HepG2 (cell line): ENCODE results near the gene CPSF7. TPM values are rescaled to one million over a fixed set of nuclear protein-coding genes. Genes with fewer than 3 reads are reported as not detected.

Source experiments
- ATAC-seq: fragments of 200-7000 bp; cut with Tn5 transposase; 3 replicates; pipeline ENCODE4 v1.9.1; 2020; ENCODE audit warnings: mild to moderate bottlenecking, moderate library complexity
- BruUV-seq: library from RNA; stranded (reverse); fragments of 400-500 nt; replicated peaks from 2 replicates; lab custom pipeline; 2021; lab: Mats Ljungman, UMichigan
- CTCF ChIA-PET: fragments of 300-600 bp; formaldehyde crosslinking; extraction: SDS; loops from one replicate; lab custom pipeline; 2021; ENCODE audit warnings: low total read pairs, inconsistent platforms, low intra/inter-chr PET ratio; lab: Yijun Ruan, JAX
- POLR2A ChIA-PET: fragments of 350-600 bp; sonication (Branson Sonifier 250); formaldehyde crosslinking; loops from one replicate; lab custom pipeline; 2020; ENCODE audit warnings: antibody characterized with exemption, inconsistent platforms; lab: Yijun Ruan, JAX
- DNase-seq: peaks from one replicate; pipeline ENCODE4 v3.0.0-alpha.2; 2015; ENCODE audit warnings: low spot score
- FAIRE-seq: peaks from 3 replicates; lab custom pipeline; 2011; peaks lifted over from hg19 to GRCh38; lab: Jason Lieb, UNC
- H2AFZ ChIP-seq: one replicate; pipeline ENCODE4 v1.6.1; 2011; ENCODE audit warnings: low read length, inconsistent platforms
- H3K27ac ChIP-seq: fragments of 300-600 bp; 3 replicates; pipeline ENCODE4 v1.8.0; 2011; ENCODE audit warnings: mixed run types, mild to moderate bottlenecking, mixed read lengths, low read length, inconsistent platforms; ENCODE audit not compliant: insufficient read depth; ENCODE audit errors: extremely low read length
- H3K27me3 ChIP-seq, 2 experiments: fragments of 200-600 bp in 1 of 2; 2 replicates in 1 of 2; 3 replicates in 1 of 2; pipeline versions ENCODE4 v1.6.0 to v1.8.0; 2011; ENCODE audit warnings: low read length in 2 of 2, mild to moderate bottlenecking in 2 of 2, moderate library complexity in 2 of 2, inconsistent platforms in 1 of 2; ENCODE audit not compliant: insufficient read depth in 2 of 2, control insufficient read depth in 1 of 2
- H3K36me3 ChIP-seq, 2 experiments: fragments of 200-600 bp in 1 of 2; replicated peaks in 1 of 2; 2 replicates in 1 of 2; 3 replicates in 1 of 2; pipeline versions ENCODE4 v1.5.1 to v1.8.0; 2011; ENCODE audit warnings: low read length in 2 of 2, inconsistent platforms in 1 of 2; ENCODE audit not compliant: insufficient read depth in 2 of 2, control insufficient read depth in 1 of 2
- H3K4me1 ChIP-seq: 2 replicates; pipeline ENCODE4 v1.5.1; 2012; ENCODE audit warnings: low read length, inconsistent platforms; ENCODE audit not compliant: insufficient read depth
- H3K4me2 ChIP-seq: 2 replicates; pipeline ENCODE4 v1.6.0; 2011; ENCODE audit warnings: low read depth, low read length, inconsistent platforms
- H3K4me3 ChIP-seq, 3 experiments: fragments of 200-600 bp in 1 of 3; sonication (generic), shearing (Covaris generic) in 1 of 3; replicated peaks in 1 of 3; 2 replicates each; pipeline ENCODE4 v1.5.1; 2011 to 2016; ENCODE audit warnings: low read length in 3 of 3, inconsistent platforms in 2 of 3, low read depth in 2 of 3, mild to moderate bottlenecking in 2 of 3, control low read depth in 1 of 3, mixed read lengths in 1 of 3; ENCODE audit not compliant: insufficient read depth in 1 of 3
- H3K79me2 ChIP-seq: one replicate; pipeline ENCODE4 v1.6.1; 2011; ENCODE audit warnings: low read length, inconsistent platforms; ENCODE audit not compliant: insufficient read depth
- H3K9ac ChIP-seq: 2 replicates; pipeline ENCODE4 v1.6.0; 2011; ENCODE audit warnings: mild to moderate bottlenecking, low read depth, low read length, inconsistent platforms; ENCODE audit not compliant: insufficient read depth
- H3K9me3 ChIP-seq: 2 replicates; pipeline ENCODE4 v1.5.1; 2012; ENCODE audit warnings: mild to moderate bottlenecking, low read length
- H4K20me1 ChIP-seq: 2 replicates; pipeline ENCODE4 v1.6.0; 2011; ENCODE audit warnings: inconsistent platforms, mild to moderate bottlenecking, low read length, moderate library complexity; ENCODE audit not compliant: insufficient read depth
- CHD2 ChIP-seq: IDR thresholded peaks from 2 replicates; pipeline ENCODE4 v1.6.1; 2011; ENCODE audit warnings: low read depth, low read length, improper control_type of control experiment
- EP300 ChIP-seq, 3 experiments: sonication (generic) in 1 of 3; formaldehyde crosslinking in 1 of 3; IDR thresholded peaks; 2 replicates each; pipeline versions ENCODE4 v1.5.1 to v1.6.1; 2011 to 2020; ENCODE audit warnings: low read depth in 2 of 3, low read length in 2 of 3, borderline replicate concordance in 1 of 3, improper control_type of control experiment in 1 of 3, mild to moderate bottlenecking in 1 of 3, missing genetic modification reagents in 1 of 3, moderate library complexity in 1 of 3
- FOXO1 ChIP-seq: sonication (generic); formaldehyde crosslinking; IDR thresholded peaks from 2 replicates; pipeline ENCODE4 v1.4.0; 2020; ENCODE audit warnings: missing genetic modification reagents
- NCOR1 ChIP-seq: fragments of 200-600 bp; sonication (generic); IDR thresholded peaks from 2 replicates; pipeline ENCODE4 v1.7.0; 2017; ENCODE audit warnings: antibody characterized with exemption, low read length, borderline replicate concordance
- RNF2 ChIP-seq: fragments of 450-650 bp; conservative IDR thresholded peaks from 2 replicates; pipeline ENCODE4 v1.6.1; 2016; ENCODE audit warnings: low read depth
- SOX13 ChIP-seq, 3 experiments: fragments of 450-650 bp in 1 of 3; sonication (generic) in 1 of 3; formaldehyde crosslinking in 1 of 3; IDR thresholded peaks in 2 of 3; conservative IDR thresholded peaks in 1 of 3; 2 replicates each; pipeline versions ENCODE4 v1.5.0 to v1.6.1; 2016 to 2020; ENCODE audit warnings: antibody characterized with exemption in 1 of 3, mild to moderate bottlenecking in 1 of 3, missing compliant biosample characterization in 1 of 3, missing genetic modification reagents in 1 of 3, moderate library complexity in 1 of 3
- TCF12 ChIP-seq, 2 experiments: fragments of 450-650 bp in 1 of 2; sonication (generic) in 1 of 2; formaldehyde crosslinking in 1 of 2; IDR thresholded peaks; 2 replicates each; pipeline versions ENCODE4 v1.6.1 to v1.8.0; 2017 to 2022; ENCODE audit warnings: antibody characterized with exemption in 1 of 2, mild to moderate bottlenecking in 1 of 2, missing genetic modification reagents in 1 of 2, moderate library complexity in 1 of 2
- ZFP1 ChIP-seq: IDR thresholded peaks from 2 replicates; pipeline ENCODE4 v1.6.1; 2016
- ZNF34 ChIP-seq: sonication (generic); formaldehyde crosslinking; IDR thresholded peaks from 2 replicates; pipeline ENCODE4 v1.4.0; 2020; ENCODE audit warnings: mild to moderate bottlenecking, missing genetic modification reagents, borderline replicate concordance
- ZNF564 ChIP-seq: sonication (generic); formaldehyde crosslinking; IDR thresholded peaks from 2 replicates; pipeline ENCODE4 v1.8.1; 2023; ENCODE audit warnings: mild to moderate bottlenecking, missing genetic modification reagents
- ZNF616 ChIP-seq: sonication (generic); formaldehyde crosslinking; IDR thresholded peaks from 2 replicates; pipeline ENCODE4 v1.5.0; 2020; ENCODE audit warnings: low read depth, mild to moderate bottlenecking, missing genetic modification reagents
- WGBS: methylation state at CpG from one replicate; pipeline ENCODE4 v1.1.6; 2017; ENCODE audit warnings: low lambda C conversion rate; 5-methylcytosine and 5-hydroxymethylcytosine counted together
- in situ Hi-C: cut with HindIII; loops from 2 replicates; pipeline ENCODE4 v1.10.0; 2017; ENCODE audit warnings: low pct_unique_long_range_greater_than_20kb; ENCODE audit not compliant: extremely low pct_ligation_motif_present
- intact Hi-C: fragments of 100-400 bp; cut with micrococcal nuclease; formaldehyde crosslinking; loops from one replicate; pipeline ENCODE4 v1.10.0; 2022; ENCODE audit not compliant: unreplicated experiment
- polyA plus RNA-seq, 8 experiments: library from polyadenylated mRNA; depleted of rRNA in 3 of 8; stranded (reverse) in 7 of 8; unstranded in 1 of 8; fragments of >200 nt; fragmentation: Illumina TruSeq in 4 of 8; extraction: Trizol in 4 of 8; gene quantifications; 2 replicates each; pipeline versions ENCODE4 v1.2.1 to v1.2.3, GENCODE V29; 2011 to 2016; ENCODE audit warnings: low read depth in 4 of 8, missing spikeins in 1 of 8, mixed read lengths in 1 of 8; ENCODE audit not compliant: insufficient read depth in 1 of 8
- total RNA-seq, 5 experiments: library from RNA; depleted of rRNA; stranded (reverse); fragments of >200 nt; fragmentation: Illumina TruSeq; extraction: Trizol; gene quantifications; 2 replicates each; pipeline ENCODE4 v1.2.3, GENCODE V29; 2016; ENCODE audit warnings: low read depth in 1 of 5
- TF ChIP-seq, protein P1 (sequence below): IDR thresholded peaks from 2 replicates; pipeline ENCODE4 v1.6.1; 2012; ENCODE audit warnings: low read depth, low read length, improper control_type of control experiment
- TF ChIP-seq, protein P2 (sequence below): sonication (generic); formaldehyde crosslinking; conservative IDR thresholded peaks from 2 replicates; pipeline ENCODE4 v1.8.1; 2023; ENCODE audit warnings: missing genetic modification reagents

Gene CPSF7
- total and polyA plus RNA-seq, 2 of the 13 experiments (the other 11 are each of a cell fraction or from before 2014, with no cell fraction given), result 34.1 to 36.8 TPM

DNA sequence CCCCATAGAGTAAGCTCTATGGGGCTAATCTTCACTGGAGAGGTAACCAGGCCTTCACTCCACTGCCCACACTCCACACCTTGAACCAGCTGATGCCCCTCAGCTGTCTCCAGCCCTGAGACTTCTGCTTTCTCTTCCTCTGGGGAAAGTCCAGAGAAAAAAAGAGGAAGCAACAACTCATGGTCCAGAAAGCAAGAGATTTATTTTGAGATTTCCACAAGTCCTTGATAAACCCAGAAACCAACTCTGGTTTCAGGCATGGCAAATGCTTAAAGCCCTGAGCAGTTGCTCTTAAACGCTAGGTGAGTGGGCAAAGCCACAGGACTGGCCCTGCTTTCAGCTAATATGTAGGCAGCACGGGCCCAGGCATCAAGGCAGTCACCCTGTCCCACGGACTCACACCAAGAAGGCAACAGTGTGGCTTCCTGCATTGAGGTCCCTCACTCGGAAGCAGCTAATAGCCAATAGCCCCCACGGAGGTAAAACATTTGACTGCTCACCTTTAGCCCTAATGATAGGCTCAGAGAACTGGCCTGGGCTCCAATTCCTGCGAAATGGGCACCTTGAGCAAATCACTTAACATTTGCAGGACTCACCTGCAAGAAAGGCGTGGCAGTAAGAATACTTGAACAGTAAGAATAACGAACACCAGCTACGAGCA lies 72.4 kb downstream of the CPSF7 start:
- H3K36me3 ChIP-seq, result peaks cover 0 to 3% of the 10 kb centered on the region in 2 experiments; a peak in 2 of 5 replicates
- POLR2A ChIA-PET, result interaction anchor here (1.0 to 9.9 kb wide), 4 partner anchors 8 to 72 kb away, joined by 3 to 146 read pairs (median 3); partner anchors contain the start of genes CPSF7, DDB1, SDHAF2 and TKFC
- CTCF ChIA-PET, result no interaction called here
- TF ChIP-seq CHD2, result no peak
- TF ChIP-seq ZFP1 (CRISPR knock-in tag), result no peak
- no peak for TF ChIP-seq NCOR1
- no peak for TF ChIP-seq ZNF564 (CRISPR knock-in tag)
- TF ChIP-seq FOXO1 (CRISPR knock-in tag), result no peak
- no peak for TF ChIP-seq ZNF616 (CRISPR knock-in tag)
- TF ChIP-seq TCF12 (IDR thresholded peaks at IDR 0.05), result no peak
- TF ChIP-seq TCF12 (CRISPR knock-in tag; IDR thresholded peaks at IDR 0.05), result no peak
- TF ChIP-seq, protein P1, sequence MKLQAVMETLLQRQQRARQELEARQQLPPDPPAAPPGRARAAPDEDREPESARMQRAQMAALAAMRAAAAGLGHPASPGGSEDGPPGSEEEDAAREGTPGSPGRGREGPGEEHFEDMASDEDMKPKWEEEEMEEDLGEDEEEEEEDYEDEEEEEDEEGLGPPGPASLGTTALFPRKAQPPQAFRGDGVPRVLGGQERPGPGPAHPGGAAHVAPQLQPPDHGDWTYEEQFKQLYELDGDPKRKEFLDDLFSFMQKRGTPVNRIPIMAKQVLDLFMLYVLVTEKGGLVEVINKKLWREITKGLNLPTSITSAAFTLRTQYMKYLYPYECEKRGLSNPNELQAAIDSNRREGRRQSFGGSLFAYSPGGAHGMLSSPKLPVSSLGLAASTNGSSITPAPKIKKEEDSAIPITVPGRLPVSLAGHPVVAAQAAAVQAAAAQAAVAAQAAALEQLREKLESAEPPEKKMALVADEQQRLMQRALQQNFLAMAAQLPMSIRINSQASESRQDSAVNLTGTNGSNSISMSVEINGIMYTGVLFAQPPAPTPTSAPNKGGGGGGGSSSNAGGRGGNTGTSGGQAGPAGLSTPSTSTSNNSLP, result no peak
- no peak for TF ChIP-seq SOX13 (IDR thresholded peaks at IDR 0.05)
- no peak for TF ChIP-seq SOX13 (CRISPR knock-in tag; conservative IDR thresholded peaks at IDR 0.05 in 1 of 2, IDR thresholded peaks at IDR 0.05 in 1 of 2)
- TF ChIP-seq ZNF34, result no peak
- TF ChIP-seq EP300 (IDR thresholded peaks at IDR 0.05; ENCODE audit: low read depth in 2 of 2, low read length in 2 of 2), result no peak
- no peak for TF ChIP-seq EP300 (CRISPR knock-in tag; IDR thresholded peaks at IDR 0.05; ENCODE audit: borderline replicate concordance)
- TF ChIP-seq, protein P2, sequence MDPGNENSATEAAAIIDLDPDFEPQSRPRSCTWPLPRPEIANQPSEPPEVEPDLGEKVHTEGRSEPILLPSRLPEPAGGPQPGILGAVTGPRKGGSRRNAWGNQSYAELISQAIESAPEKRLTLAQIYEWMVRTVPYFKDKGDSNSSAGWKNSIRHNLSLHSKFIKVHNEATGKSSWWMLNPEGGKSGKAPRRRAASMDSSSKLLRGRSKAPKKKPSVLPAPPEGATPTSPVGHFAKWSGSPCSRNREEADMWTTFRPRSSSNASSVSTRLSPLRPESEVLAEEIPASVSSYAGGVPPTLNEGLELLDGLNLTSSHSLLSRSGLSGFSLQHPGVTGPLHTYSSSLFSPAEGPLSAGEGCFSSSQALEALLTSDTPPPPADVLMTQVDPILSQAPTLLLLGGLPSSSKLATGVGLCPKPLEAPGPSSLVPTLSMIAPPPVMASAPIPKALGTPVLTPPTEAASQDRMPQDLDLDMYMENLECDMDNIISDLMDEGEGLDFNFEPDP (CRISPR knock-in tag), result no peak
- TF ChIP-seq RNF2, result no peak

More for the DNA sequence above, 72.4 kb downstream of the CPSF7 start:
- peaks cover 26% of the 10 kb centered on the region for H3K4me1 ChIP-seq
- FAIRE-seq, result no peak
- BruUV-seq, result no TSS peak
- ATAC-seq, result no peak
- no peaks in the 10 kb centered on the region for H4K20me1 ChIP-seq
- no peak overlapping the region for H3K4me3 ChIP-seq
- H3K4me2 ChIP-seq, result no peak overlapping the region
- in situ Hi-C loops, result no loop called here
- H3K9me3 ChIP-seq, result no peaks in the 10 kb centered on the region
- H3K79me2 ChIP-seq, result peaks cover 1% of the 10 kb centered on the region
- H3K27me3 ChIP-seq, result no peaks in the 10 kb centered on the region; a peak in 1 of 5 replicates
- H3K27ac ChIP-seq, result no peak overlapping the region
- H2AFZ ChIP-seq, result no peak overlapping the region
- WGBS, result 96% methylated on average over 8 of the region's 9 CpGs
- H3K9ac ChIP-seq, result no peak overlapping the region
- intact Hi-C loops, result no loop called here
- DNase-seq, result no peak
